H1 (cell line): ENCODE results near the gene MCAT. TPM values are rescaled to one million over a fixed set of nuclear protein-coding genes. Genes with fewer than 3 reads are reported as not detected.
A peak's percentile ranks its signal among the peaks of the same experiment; 100 is the strongest.

ENCODE experiments used
- ASH2L ChIP-seq: fragments of 200-600, 300-600 bp; sonication (generic); IDR thresholded peaks from one replicate; pipeline ENCODE4 v1.7.1; 2017; ENCODE audit warnings: low read length
- BRCA1 ChIP-seq: IDR thresholded peaks from 2 replicates; pipeline ENCODE4 v1.6.1; 2012; ENCODE audit warnings: low read depth, low read length, improper control_type of control experiment
- CBX5 ChIP-seq: fragments of 300-800, 300-1000 bp; sonication (generic); IDR thresholded peaks from 2 replicates; pipeline ENCODE4 v1.7.1; 2016; ENCODE audit warnings: antibody characterized with exemption, low read length, low read depth
- CHD1 ChIP-seq: IDR thresholded peaks from 2 replicates; pipeline ENCODE4 v1.6.1; 2012; ENCODE audit warnings: low read depth, low read length, improper control_type of control experiment
- E2F6 ChIP-seq: IDR thresholded peaks from 2 replicates; pipeline ENCODE4 v1.6.1; 2012; ENCODE audit warnings: inconsistent platforms
- FOSL1 ChIP-seq: IDR thresholded peaks from 2 replicates; pipeline ENCODE4 v1.6.1; 2011; ENCODE audit warnings: mild to moderate bottlenecking, low read depth, low read length, moderate library complexity; ENCODE audit not compliant: insufficient read depth
- HDAC2 ChIP-seq, 2 experiments: fragments of 300-600 bp in 1 of 2; sonication (generic) in 1 of 2; IDR thresholded peaks; 2 replicates each; pipeline ENCODE4 v1.6.1; 2011 to 2012; ENCODE audit warnings: low read depth in 2 of 2, low read length in 2 of 2, mild to moderate bottlenecking in 2 of 2, moderate library complexity in 2 of 2, borderline replicate concordance in 1 of 2, inconsistent platforms in 1 of 2
- JUN ChIP-seq: IDR thresholded peaks from 2 replicates; pipeline ENCODE4 v1.6.1; 2011; ENCODE audit warnings: low read depth, mild to moderate bottlenecking, improper control_type of control experiment, low read length
- JUND ChIP-seq: IDR thresholded peaks from 2 replicates; pipeline ENCODE4 v1.6.1; 2011; ENCODE audit warnings: mild to moderate bottlenecking, improper control_type of control experiment, low read length
- KDM1A ChIP-seq: fragments of 200-600, 300-600 bp; sonication (generic); IDR thresholded peaks from 2 replicates; pipeline ENCODE4 v1.7.1; 2016; ENCODE audit warnings: mild to moderate bottlenecking, low read length, borderline replicate concordance
- KDM5A ChIP-seq: fragments of 200-600 bp; IDR thresholded peaks from 2 replicates; pipeline ENCODE4 v1.7.1; 2012; ENCODE audit warnings: mild to moderate bottlenecking, low read length, inconsistent platforms, mixed read lengths
- MAX ChIP-seq: IDR thresholded peaks from 2 replicates; pipeline ENCODE4 v1.6.1; 2012; ENCODE audit warnings: inconsistent platforms
- POLR2AphosphoS5 ChIP-seq: IDR thresholded peaks from 2 replicates; pipeline ENCODE4 v1.6.1; 2011; ENCODE audit warnings: low read depth, low read length
- RAD21 ChIP-seq, 2 experiments: IDR thresholded peaks in 1 of 2; conservative IDR thresholded peaks in 1 of 2; 2 replicates each; pipeline ENCODE4 v1.6.1; 2011; ENCODE audit warnings: low read depth in 2 of 2, low read length in 2 of 2, improper control_type of control experiment in 1 of 2, inconsistent platforms in 1 of 2, mild to moderate bottlenecking in 1 of 2, moderate library complexity in 1 of 2
- RBBP5 ChIP-seq: IDR thresholded peaks from 2 replicates; pipeline ENCODE4 v1.7.1; 2012; ENCODE audit warnings: low read depth, mild to moderate bottlenecking, inconsistent platforms, low read length, moderate library complexity, borderline replicate concordance
- RFX5 ChIP-seq: IDR thresholded peaks from 2 replicates; pipeline ENCODE4 v1.6.1; 2011; ENCODE audit warnings: low read depth, low read length, improper control_type of control experiment, borderline replicate concordance
- RXRA ChIP-seq: IDR thresholded peaks from 2 replicates; pipeline ENCODE4 v1.6.1; 2011; ENCODE audit warnings: low read depth, mild to moderate bottlenecking, low read length, moderate library complexity; ENCODE audit not compliant: insufficient read depth
- SAP30 ChIP-seq: fragments of 300-600 bp; sonication (generic); IDR thresholded peaks from 2 replicates; pipeline ENCODE4 v1.7.1; 2012; ENCODE audit warnings: low read length, moderate library complexity, mild to moderate bottlenecking, inconsistent platforms; ENCODE audit not compliant: insufficient read depth, insufficient replicate concordance
- SIX5 ChIP-seq: IDR thresholded peaks from 2 replicates; pipeline ENCODE4 v1.6.1; 2011; ENCODE audit warnings: mild to moderate bottlenecking, low read depth, low read length
- TBP ChIP-seq: IDR thresholded peaks from 2 replicates; pipeline ENCODE4 v1.6.1; 2011; ENCODE audit warnings: low read depth, low read length, improper control_type of control experiment
- polyA plus RNA-seq, 7 experiments: library from polyadenylated mRNA; depleted of rRNA in 3 of 7; stranded (reverse) in 5 of 7; unstranded in 2 of 7; fragments of >200 nt in 5 of 7; fragments of 200-250 nt in 2 of 7; gene quantifications; 1 replicate in 5 of 7; 2 replicates in 1 of 7; 4 replicates in 1 of 7; pipeline versions ENCODE4 v1.2.1 to v1.2.3, GENCODE V29; 2011 to 2013; ENCODE audit warnings: missing spikeins in 2 of 7, mixed read lengths in 2 of 7
- total RNA-seq: library from RNA; stranded (reverse); fragmentation: NEBNext Ultra II Directional; extraction: Animal tissue kit (Norgen Biotek cat#: 25700); gene quantifications from 2 replicates; pipeline ENCODE4 v1.2.1, GENCODE V29; 2021

The MCAT gene
- total and polyA plus RNA-seq, 2 of the 8 experiments (the other 6 are each of a cell fraction or from before 2014, with no cell fraction given): 15.8 to 17.4 TPM

- TF ChIP-seq SAP30 (peak; percentile 87), E2F6 (no peak), RBBP5 (0 out of 2 replicates have a peak, but pooled peaks have one; percentile 8), ASH2L (no peak), TBP (no peak), POLR2AphosphoS5 (0 out of 2 replicates have a peak, but pooled peaks have one; percentile 20), CBX5 (no peak), KDM5A (no peak), KDM1A (no peak), BRCA1 (no peak), MAX (peak; percentile 41; the same call in 1 of the 2 replicates), RXRA (no peak), HDAC2 (IDR thresholded peaks at IDR 0.05; ENCODE audit: borderline replicate concordance in 1 of 2, low read depth in 2 of 2, low read length in 2 of 2) (peak; percentile 55 to 92; a peak in 1 of 4 replicates), RFX5 (no peak), JUN (no peak), RAD21 (IDR thresholded peaks at IDR 0.05 in 1 of 2, conservative IDR thresholded peaks at IDR 0.05 in 1 of 2; ENCODE audit: low read depth in 2 of 2, low read length in 2 of 2) (no peak), SIX5 (no peak), JUND (no peak), CHD1 (no peak), FOSL1 (no peak)
- TF ChIP-seq, all 59 proteins: peak for 7
Measured at GRCh38 chr22:43110444-43110926, 32.7 kb downstream of the MCAT start, which contains the start of gene BIK (continued).
